HepG2 (cell line): ENCODE results near the gene OR2T27. TPM values are rescaled to one million over a fixed set of nuclear protein-coding genes. Genes with fewer than 3 reads are reported as not detected.
"Not testable (repeated sequence)": the region's sequence is repeated elsewhere in the genome, so short reads cannot be mapped to it uniquely, and the experiment has no call there.

Experiments used
- ATAC-seq: fragments of 200-7000 bp; cut with Tn5 transposase; 3 replicates; pipeline ENCODE4 v1.9.1; 2020; ENCODE audit warnings: mild to moderate bottlenecking, moderate library complexity
- BruUV-seq: library from RNA; stranded (reverse); fragments of 400-500 nt; replicated peaks from 2 replicates; lab custom pipeline; 2021; lab: Mats Ljungman, UMichigan
- CTCF ChIA-PET: fragments of 300-600 bp; formaldehyde crosslinking; extraction: SDS; loops from one replicate; lab custom pipeline; 2021; ENCODE audit warnings: low total read pairs, inconsistent platforms, low intra/inter-chr PET ratio; lab: Yijun Ruan, JAX
- POLR2A ChIA-PET: fragments of 350-600 bp; sonication (Branson Sonifier 250); formaldehyde crosslinking; loops from one replicate; lab custom pipeline; 2020; ENCODE audit warnings: antibody characterized with exemption, inconsistent platforms; lab: Yijun Ruan, JAX
- DNase-seq: peaks from one replicate; pipeline ENCODE4 v3.0.0-alpha.2; 2015; ENCODE audit warnings: low spot score
- FAIRE-seq: peaks from 3 replicates; lab custom pipeline; 2011; peaks lifted over from hg19 to GRCh38; lab: Jason Lieb, UNC
- H2AFZ ChIP-seq: one replicate; pipeline ENCODE4 v1.6.1; 2011; ENCODE audit warnings: low read length, inconsistent platforms
- H3K27ac ChIP-seq: fragments of 300-600 bp; 3 replicates; pipeline ENCODE4 v1.8.0; 2011; ENCODE audit warnings: mixed run types, mild to moderate bottlenecking, mixed read lengths, low read length, inconsistent platforms; ENCODE audit not compliant: insufficient read depth; ENCODE audit errors: extremely low read length
- H3K27me3 ChIP-seq, 2 experiments: fragments of 200-600 bp in 1 of 2; 2 replicates in 1 of 2; 3 replicates in 1 of 2; pipeline versions ENCODE4 v1.6.0 to v1.8.0; 2011; ENCODE audit warnings: low read length in 2 of 2, mild to moderate bottlenecking in 2 of 2, moderate library complexity in 2 of 2, inconsistent platforms in 1 of 2; ENCODE audit not compliant: insufficient read depth in 2 of 2, control insufficient read depth in 1 of 2
- H3K36me3 ChIP-seq, 2 experiments: fragments of 200-600 bp in 1 of 2; replicated peaks in 1 of 2; 2 replicates in 1 of 2; 3 replicates in 1 of 2; pipeline versions ENCODE4 v1.5.1 to v1.8.0; 2011; ENCODE audit warnings: low read length in 2 of 2, inconsistent platforms in 1 of 2; ENCODE audit not compliant: insufficient read depth in 2 of 2, control insufficient read depth in 1 of 2
- H3K4me1 ChIP-seq: 2 replicates; pipeline ENCODE4 v1.5.1; 2012; ENCODE audit warnings: low read length, inconsistent platforms; ENCODE audit not compliant: insufficient read depth
- H3K4me2 ChIP-seq: 2 replicates; pipeline ENCODE4 v1.6.0; 2011; ENCODE audit warnings: low read depth, low read length, inconsistent platforms
- H3K4me3 ChIP-seq, 3 experiments: fragments of 200-600 bp in 1 of 3; sonication (generic), shearing (Covaris generic) in 1 of 3; replicated peaks in 1 of 3; 2 replicates each; pipeline ENCODE4 v1.5.1; 2011 to 2016; ENCODE audit warnings: low read length in 3 of 3, inconsistent platforms in 2 of 3, low read depth in 2 of 3, mild to moderate bottlenecking in 2 of 3, control low read depth in 1 of 3, mixed read lengths in 1 of 3; ENCODE audit not compliant: insufficient read depth in 1 of 3
- H3K79me2 ChIP-seq: one replicate; pipeline ENCODE4 v1.6.1; 2011; ENCODE audit warnings: low read length, inconsistent platforms; ENCODE audit not compliant: insufficient read depth
- H3K9ac ChIP-seq: 2 replicates; pipeline ENCODE4 v1.6.0; 2011; ENCODE audit warnings: mild to moderate bottlenecking, low read depth, low read length, inconsistent platforms; ENCODE audit not compliant: insufficient read depth
- H3K9me3 ChIP-seq: 2 replicates; pipeline ENCODE4 v1.5.1; 2012; ENCODE audit warnings: mild to moderate bottlenecking, low read length
- H4K20me1 ChIP-seq: 2 replicates; pipeline ENCODE4 v1.6.0; 2011; ENCODE audit warnings: inconsistent platforms, mild to moderate bottlenecking, low read length, moderate library complexity; ENCODE audit not compliant: insufficient read depth
- CTCF ChIP-seq: sonication (generic); formaldehyde crosslinking; IDR thresholded peaks from 2 replicates; pipeline ENCODE4 v1.5.0; 2020; ENCODE audit warnings: mild to moderate bottlenecking, missing genetic modification reagents, moderate library complexity
- KLF12 ChIP-seq: sonication (generic); formaldehyde crosslinking; IDR thresholded peaks from 2 replicates; pipeline ENCODE4 v1.4.0; 2020; ENCODE audit warnings: missing genetic modification reagents, borderline replicate concordance
- NONO ChIP-seq, 2 experiments: fragments of 450-650 bp in 1 of 2; sonication (generic) in 1 of 2; formaldehyde crosslinking in 1 of 2; IDR thresholded peaks in 1 of 2; conservative IDR thresholded peaks in 1 of 2; 2 replicates each; pipeline versions ENCODE4 v1.6.1 to v1.8.0; 2017 to 2022; ENCODE audit warnings: mild to moderate bottlenecking in 1 of 2, missing genetic modification reagents in 1 of 2, moderate library complexity in 1 of 2
- RXRB ChIP-seq: IDR thresholded peaks from 2 replicates; pipeline ENCODE4 v1.6.1; 2016; ENCODE audit warnings: borderline replicate concordance, missing genetic modification reagents, missing compliant biosample characterization
- ZFP36 ChIP-seq: fragments of 150-350 bp; IDR thresholded peaks from 2 replicates; pipeline ENCODE4 v1.6.1; 2018; ENCODE audit warnings: borderline replicate concordance, low read length, low read depth; ENCODE audit not compliant: partially characterized antibody
- WGBS: methylation state at CpG from one replicate; pipeline ENCODE4 v1.1.6; 2017; ENCODE audit warnings: low lambda C conversion rate; 5-methylcytosine and 5-hydroxymethylcytosine counted together
- in situ Hi-C: cut with HindIII; loops from 2 replicates; pipeline ENCODE4 v1.10.0; 2017; ENCODE audit warnings: low pct_unique_long_range_greater_than_20kb; ENCODE audit not compliant: extremely low pct_ligation_motif_present
- intact Hi-C: fragments of 100-400 bp; cut with micrococcal nuclease; formaldehyde crosslinking; loops from one replicate; pipeline ENCODE4 v1.10.0; 2022; ENCODE audit not compliant: unreplicated experiment
- polyA plus RNA-seq, 8 experiments: library from polyadenylated mRNA; depleted of rRNA in 3 of 8; stranded (reverse) in 7 of 8; unstranded in 1 of 8; fragments of >200 nt; fragmentation: Illumina TruSeq in 4 of 8; extraction: Trizol in 4 of 8; gene quantifications; 2 replicates each; pipeline versions ENCODE4 v1.2.1 to v1.2.3, GENCODE V29; 2011 to 2016; ENCODE audit warnings: low read depth in 4 of 8, missing spikeins in 1 of 8, mixed read lengths in 1 of 8; ENCODE audit not compliant: insufficient read depth in 1 of 8
- total RNA-seq, 5 experiments: library from RNA; depleted of rRNA; stranded (reverse); fragments of >200 nt; fragmentation: Illumina TruSeq; extraction: Trizol; gene quantifications; 2 replicates each; pipeline ENCODE4 v1.2.3, GENCODE V29; 2016; ENCODE audit warnings: low read depth in 1 of 5

OR2T27 gene
- total and polyA plus RNA-seq, 2 of the 13 experiments (the other 11 are each of a cell fraction or from before 2014, with no cell fraction given): not detected

- FAIRE-seq (no peak), DNase-seq (no peak), ATAC-seq (no peak)
- POLR2A ChIA-PET: no interaction called here
- in situ Hi-C loops (no loop called here), intact Hi-C loops (no loop called here)
- H3K4me2 ChIP-seq: no peak overlapping the region
- WGBS: 0% methylated on average over 1 of the region's 1 CpG
- H3K79me2 ChIP-seq: no peaks in the 10 kb centered on the region
- CTCF ChIA-PET: no interaction called here
- no peak overlapping the region for H2AFZ ChIP-seq
- TF ChIP-seq NONO (IDR thresholded peaks at IDR 0.05) (no peak), NONO (CRISPR knock-in tag; conservative IDR thresholded peaks at IDR 0.05) (no peak), RXRB (CRISPR knock-in tag) (no peak), ZFP36 (peak; percentile 67), CTCF (CRISPR knock-in tag) (no peak), KLF12 (CRISPR knock-in tag) (no peak)
- no peaks in the 10 kb centered on the region for H3K36me3 ChIP-seq
- BruUV-seq: no TSS peak
- H3K4me3 ChIP-seq: no peak overlapping the region
- H4K20me1 ChIP-seq: no peaks in the 10 kb centered on the region
- peaks cover 15% of the 10 kb centered on the region for H3K9me3 ChIP-seq
- no peaks in the 10 kb centered on the region for H3K4me1 ChIP-seq
- H3K27me3 ChIP-seq: no peaks in the 10 kb centered on the region
- no peak overlapping the region for H3K9ac ChIP-seq
- no peak overlapping the region for H3K27ac ChIP-seq
Measured at GRCh38 chr1:248670003-248670402, 14.7 kb upstream of the OR2T27 start.

- BruUV-seq, H3K4me3 ChIP-seq, H3K79me2 ChIP-seq, H3K27me3 ChIP-seq, FAIRE-seq, in situ Hi-C loops, CTCF ChIA-PET, ATAC-seq, H4K20me1 ChIP-seq, H3K27ac ChIP-seq, H2AFZ ChIP-seq, H3K4me1 ChIP-seq, intact Hi-C loops, H3K4me2 ChIP-seq, H3K36me3 ChIP-seq, POLR2A ChIA-PET, H3K9ac ChIP-seq, DNase-seq, H3K9me3 ChIP-seq: not testable (repeated sequence)
- WGBS: 0% methylated on average over 5 of the region's 5 CpGs
Measured at GRCh38 chr1:248663453-248664328, 8.4 kb upstream of the OR2T27 start.

DNA sequence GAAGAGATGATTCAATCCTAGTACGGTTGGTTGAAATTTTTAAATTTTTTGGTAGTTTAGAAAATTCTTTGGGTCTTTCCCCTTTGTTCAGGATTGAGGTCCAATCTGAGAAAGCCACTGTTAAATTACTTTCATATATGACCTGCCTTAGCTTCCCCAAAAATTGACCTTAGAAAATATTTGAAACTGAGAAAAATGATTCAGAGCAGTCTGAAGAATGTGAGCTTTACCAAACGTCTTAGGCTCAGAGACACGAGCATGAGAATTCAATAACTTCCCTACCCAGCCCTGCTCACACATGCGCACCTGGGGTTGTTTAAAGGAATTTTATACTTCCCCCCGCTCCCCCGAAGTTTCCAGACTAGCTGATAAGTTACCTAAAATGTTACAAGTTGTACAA, 1.5 kb upstream of the OR2T27 start:
- WGBS: 30% methylated on average over 5 of the region's 6 CpGs
- H4K20me1 ChIP-seq, H3K27ac ChIP-seq, BruUV-seq, H3K36me3 ChIP-seq, DNase-seq, POLR2A ChIA-PET, ATAC-seq, in situ Hi-C loops, FAIRE-seq, H3K4me2 ChIP-seq, H3K4me1 ChIP-seq, H3K27me3 ChIP-seq, intact Hi-C loops, CTCF ChIA-PET, H3K9ac ChIP-seq, H3K79me2 ChIP-seq, H3K9me3 ChIP-seq, H3K4me3 ChIP-seq, H2AFZ ChIP-seq: not testable (repeated sequence)
